ENCODE measurements around the gene SYNGAP1. TPM values are rescaled to one million over a fixed set of nuclear protein-coding genes. Genes with fewer than 3 reads are reported as not detected.
"Not testable (repeated sequence)": the region's sequence is repeated elsewhere in the genome, so short reads cannot be mapped to it uniquely, and the experiment has no call there.

The SYNGAP1 gene
- total RNA-seq, 1 donor from 2014 or later, result 6.5 TPM

DNA sequence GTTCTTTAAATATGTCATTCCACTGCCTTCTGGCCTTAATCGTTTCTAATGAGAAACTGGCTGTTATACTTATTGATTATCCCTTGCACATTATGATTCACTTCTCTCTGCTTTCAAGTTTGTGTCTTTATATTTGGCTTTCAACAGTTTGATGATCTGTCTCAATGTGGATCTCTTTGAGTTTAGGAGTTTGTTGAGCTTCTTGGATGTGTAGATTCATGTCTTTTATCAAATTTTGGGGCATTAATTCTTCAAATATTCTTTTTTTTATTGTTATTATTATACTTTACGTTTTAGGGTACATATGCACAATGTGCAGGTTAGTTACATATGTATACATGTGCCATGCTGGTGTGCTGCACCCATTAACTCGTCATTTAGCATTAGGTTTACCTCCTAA, 63.8 kb downstream of the SYNGAP1 start:
- no peak overlapping the region for H3K27ac ChIP-seq (replicated peaks)

DNA sequence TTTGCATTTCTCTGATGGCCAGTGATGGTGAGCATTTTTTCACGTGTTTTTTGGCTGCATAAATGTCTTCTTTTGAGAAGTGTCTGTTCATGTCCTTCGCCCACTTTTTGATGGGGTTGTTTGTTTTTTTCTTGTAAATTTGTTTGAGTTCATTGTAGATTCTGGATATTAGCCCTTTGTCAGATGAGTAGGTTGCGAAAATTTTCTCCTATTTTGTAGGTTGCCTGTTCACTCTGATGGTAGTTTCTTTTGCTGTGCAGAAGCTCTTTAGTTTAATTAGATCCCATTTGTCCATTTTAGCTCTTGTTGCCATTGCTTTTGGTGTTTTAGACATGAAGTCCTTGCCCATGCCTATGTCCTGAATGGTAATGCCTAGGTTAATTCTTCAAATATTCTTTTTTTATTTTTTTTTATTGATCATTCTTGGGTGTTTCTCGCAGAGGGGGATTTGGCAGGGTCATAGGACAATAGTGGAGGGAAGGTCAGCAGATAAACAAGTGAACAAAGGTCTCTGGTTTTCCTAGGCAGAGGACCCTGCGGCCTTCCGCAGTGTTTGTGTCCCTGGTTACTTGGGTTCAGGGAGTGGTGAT, 64.9 kb downstream of the SYNGAP1 start:
- intact Hi-C loops (cut with micrococcal nuclease); H3K27ac ChIP-seq (replicated peaks); H3K36me3 ChIP-seq; DNase-seq; H3K4me1 ChIP-seq; H3K9me3 ChIP-seq (replicated peaks); H3K4me3 ChIP-seq: not testable (repeated sequence)
- H3K27me3 ChIP-seq (ENCODE audit: low read depth), result peaks cover 19% of the 10 kb centered on the region

More for the DNA sequence above, 63.8 kb downstream of the SYNGAP1 start:
- H3K36me3 ChIP-seq, result no peaks in the 10 kb centered on the region
- H3K4me1 ChIP-seq, result no peaks in the 10 kb centered on the region
- intact Hi-C loops (cut with micrococcal nuclease), result no loop called here
- TF ChIP-seq, protein P1, sequence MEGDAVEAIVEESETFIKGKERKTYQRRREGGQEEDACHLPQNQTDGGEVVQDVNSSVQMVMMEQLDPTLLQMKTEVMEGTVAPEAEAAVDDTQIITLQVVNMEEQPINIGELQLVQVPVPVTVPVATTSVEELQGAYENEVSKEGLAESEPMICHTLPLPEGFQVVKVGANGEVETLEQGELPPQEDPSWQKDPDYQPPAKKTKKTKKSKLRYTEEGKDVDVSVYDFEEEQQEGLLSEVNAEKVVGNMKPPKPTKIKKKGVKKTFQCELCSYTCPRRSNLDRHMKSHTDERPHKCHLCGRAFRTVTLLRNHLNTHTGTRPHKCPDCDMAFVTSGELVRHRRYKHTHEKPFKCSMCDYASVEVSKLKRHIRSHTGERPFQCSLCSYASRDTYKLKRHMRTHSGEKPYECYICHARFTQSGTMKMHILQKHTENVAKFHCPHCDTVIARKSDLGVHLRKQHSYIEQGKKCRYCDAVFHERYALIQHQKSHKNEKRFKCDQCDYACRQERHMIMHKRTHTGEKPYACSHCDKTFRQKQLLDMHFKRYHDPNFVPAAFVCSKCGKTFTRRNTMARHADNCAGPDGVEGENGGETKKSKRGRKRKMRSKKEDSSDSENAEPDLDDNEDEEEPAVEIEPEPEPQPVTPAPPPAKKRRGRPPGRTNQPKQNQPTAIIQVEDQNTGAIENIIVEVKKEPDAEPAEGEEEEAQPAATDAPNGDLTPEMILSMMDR (IDR thresholded peaks at IDR 0.05; ENCODE audit: borderline replicate concordance), result no peak
- H3K4me3 ChIP-seq, result no peak overlapping the region
- DNase-seq, result no peak
- no peaks in the 10 kb centered on the region for H3K9me3 ChIP-seq (replicated peaks)
- H3K27me3 ChIP-seq (ENCODE audit: low read depth), result peaks cover 28% of the 10 kb centered on the region

DNA sequence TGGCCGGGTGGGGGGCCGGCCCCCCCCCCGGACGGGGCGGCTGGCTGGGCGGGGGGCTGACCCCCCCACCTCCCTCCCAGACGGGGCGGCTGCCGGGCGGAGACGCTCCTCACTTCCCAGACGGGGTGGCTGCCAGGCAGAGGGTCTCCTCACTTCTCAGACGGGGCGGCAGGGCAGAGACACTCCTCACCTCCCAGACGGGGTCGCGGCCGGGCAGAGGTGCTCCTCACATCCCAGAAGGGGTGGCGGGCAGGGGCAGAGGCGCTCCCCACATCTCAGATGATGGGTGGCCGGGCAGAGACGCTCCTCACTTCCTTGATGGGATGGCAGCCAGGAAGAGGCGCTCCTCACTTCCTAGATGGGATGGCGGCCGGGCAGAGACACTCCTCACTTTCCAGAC, 65.8 kb downstream of the SYNGAP1 start:
- intact Hi-C loops (cut with micrococcal nuclease); H3K4me3 ChIP-seq; H3K36me3 ChIP-seq; DNase-seq; H3K9me3 ChIP-seq (replicated peaks); H3K4me1 ChIP-seq; H3K27ac ChIP-seq (replicated peaks): not testable (repeated sequence)
- H3K27me3 ChIP-seq (ENCODE audit: low read depth), result peaks cover 19% of the 10 kb centered on the region

DNA sequence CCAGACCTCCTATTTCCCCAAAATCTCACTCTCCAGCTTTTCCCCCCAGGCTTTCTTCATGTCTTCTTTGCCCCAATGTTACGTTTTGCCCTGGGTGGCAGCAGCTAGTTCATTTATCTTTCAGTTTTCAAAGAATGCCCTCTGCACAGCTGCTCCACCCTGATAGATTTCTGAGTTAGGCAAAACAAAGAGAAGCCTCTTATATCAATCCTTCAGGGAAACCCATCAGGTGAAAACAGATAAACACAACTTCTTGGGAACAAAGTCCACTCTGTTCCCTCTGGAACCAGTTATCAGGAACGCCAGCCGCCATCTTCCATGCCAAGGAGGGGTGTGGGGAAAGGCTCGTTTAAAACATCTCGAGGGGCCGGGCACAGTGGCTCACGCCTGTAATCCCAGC, 68.5 kb downstream of the SYNGAP1 start:
- no peak for DNase-seq
- H3K27ac ChIP-seq (replicated peaks), result no peak overlapping the region
- H3K36me3 ChIP-seq, result no peaks in the 10 kb centered on the region
- no peak overlapping the region for H3K4me3 ChIP-seq
- H3K9me3 ChIP-seq (replicated peaks), result no peaks in the 10 kb centered on the region
- TF ChIP-seq, protein P1 (IDR thresholded peaks at IDR 0.05; ENCODE audit: borderline replicate concordance), result no peak
- intact Hi-C loops (cut with micrococcal nuclease), result no loop called here
- H3K4me1 ChIP-seq, result no peaks in the 10 kb centered on the region
- H3K27me3 ChIP-seq (ENCODE audit: low read depth), result peaks cover 19% of the 10 kb centered on the region

DNA sequence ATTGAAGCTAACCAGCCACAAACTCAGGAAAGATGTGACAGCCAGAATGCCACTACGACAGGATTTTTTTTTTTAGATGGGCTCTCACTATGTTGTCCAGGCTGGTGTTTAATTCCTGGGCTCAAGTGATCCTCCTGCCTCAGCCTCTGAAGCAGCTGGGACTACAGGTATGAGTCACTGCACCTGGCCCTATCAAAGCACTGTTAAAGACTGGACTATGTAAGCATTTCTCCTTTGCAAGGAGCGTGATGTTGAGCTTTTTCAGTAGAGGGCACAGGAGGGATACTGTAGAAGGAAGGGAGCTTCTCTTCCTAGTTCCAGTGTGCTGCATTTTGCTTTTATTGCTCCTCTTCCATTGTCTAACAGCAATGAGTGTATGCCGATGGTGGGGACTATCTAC, 70.3 kb downstream of the SYNGAP1 start:
- no peak overlapping the region for H3K27ac ChIP-seq (replicated peaks)
- TF ChIP-seq, protein P1 (IDR thresholded peaks at IDR 0.05; ENCODE audit: borderline replicate concordance), result no peak
- no peak for DNase-seq
- intact Hi-C loops (cut with micrococcal nuclease), result no loop called here
- no peaks in the 10 kb centered on the region for H3K36me3 ChIP-seq
- H3K9me3 ChIP-seq (replicated peaks), result no peaks in the 10 kb centered on the region
- H3K27me3 ChIP-seq (ENCODE audit: low read depth), result peaks cover 19% of the 10 kb centered on the region
- no peaks in the 10 kb centered on the region for H3K4me1 ChIP-seq
- no peak overlapping the region for H3K4me3 ChIP-seq

DNA sequence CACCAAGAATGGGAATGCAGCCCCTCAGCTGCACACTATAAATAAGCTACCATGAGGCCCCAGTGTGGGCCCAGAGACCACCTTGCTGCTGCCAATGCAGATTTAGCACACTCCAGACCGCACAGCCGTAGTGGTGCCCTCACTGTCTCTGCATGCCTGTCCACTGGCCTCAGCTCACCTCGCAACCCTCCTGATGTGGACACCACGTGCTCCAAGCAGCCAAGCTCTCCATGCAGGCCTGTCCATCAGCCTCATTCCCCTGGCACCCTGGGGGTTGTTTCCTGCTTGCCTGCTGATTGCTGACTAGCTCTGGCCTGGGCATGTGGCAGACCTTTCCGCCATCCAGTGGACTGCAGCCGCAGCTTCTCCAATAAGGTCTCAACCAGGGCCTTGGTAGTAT, 70.8 kb downstream of the SYNGAP1 start:
- H3K4me1 ChIP-seq, result no peaks in the 10 kb centered on the region
- no peak for DNase-seq
- H3K36me3 ChIP-seq, result no peaks in the 10 kb centered on the region
- no peak overlapping the region for H3K4me3 ChIP-seq
- intact Hi-C loops (cut with micrococcal nuclease), result no loop called here
- TF ChIP-seq, protein P1 (IDR thresholded peaks at IDR 0.05; ENCODE audit: borderline replicate concordance), result no peak
- no peaks in the 10 kb centered on the region for H3K9me3 ChIP-seq (replicated peaks)
- peaks cover 19% of the 10 kb centered on the region for H3K27me3 ChIP-seq (ENCODE audit: low read depth)
- H3K27ac ChIP-seq (replicated peaks), result no peak overlapping the region

Measured in left ventricle myocardium inferior (tissue), 1 donor.